A549 (cell line): ENCODE results near the gene ZNF385D. TPM values are rescaled to one million over a fixed set of nuclear protein-coding genes. Genes with fewer than 3 reads are reported as not detected.

Source experiments
- ATAC-seq, 2 experiments: fragments of 200-7000 bp in 1 of 2; fragments of >200 bp in 1 of 2; cut with Nextera tagmentation in 1 of 2; cut with Tn5 transposase in 1 of 2; 3 replicates each; pipeline versions ENCODE4 v1.8.0 to v1.9.1; 2018 to 2020; ENCODE audit warnings: mild to moderate bottlenecking in 1 of 2, moderate library complexity in 1 of 2
- CTCF ChIA-PET: fragments of 300-600 bp; sonication (Branson Sonifier 250); formaldehyde crosslinking; extraction: SDS; loops from one replicate; lab custom pipeline; 2021; ENCODE audit warnings: antibody characterized with exemption, inconsistent platforms; lab: Yijun Ruan, JAX
- POLR2A ChIA-PET: fragments of 350-600 bp; formaldehyde crosslinking; extraction: SDS; loops from one replicate; lab custom pipeline; 2021; ENCODE audit warnings: antibody characterized with exemption, inconsistent platforms; lab: Yijun Ruan, JAX
- DNase-seq, 2 experiments: peaks; one replicate each; pipeline versions ENCODE4 v3.0.0 to v3.0.0-alpha.2; 2011 to 2016; ENCODE audit warnings: low read depth in 1 of 2, low spot score in 1 of 2
- FAIRE-seq: peaks from 2 replicates; lab custom pipeline; 2011; peaks lifted over from hg19 to GRCh38; lab: Jason Lieb, UNC
- H3K27ac ChIP-seq, 2 experiments: fragments of >200 bp; sonication (Bioruptor Twin); formaldehyde crosslinking; 3 replicates each; pipeline ENCODE4 v1.5.1; 2016 to 2017
- H3K4me1 ChIP-seq: fragments of >200 bp; sonication (Bioruptor Twin); formaldehyde crosslinking; 3 replicates; pipeline ENCODE4 v1.6.1; 2016
- H3K4me2 ChIP-seq: fragments of >200 bp; sonication (Bioruptor Twin); formaldehyde crosslinking; 3 replicates; pipeline ENCODE4 v1.6.1; 2016
- H3K4me3 ChIP-seq: fragments of >200 bp; sonication (Bioruptor Twin); formaldehyde crosslinking; 3 replicates; pipeline ENCODE4 v1.5.1; 2016
- H3K9me3 ChIP-seq: fragments of >200 bp; sonication (Bioruptor Twin); formaldehyde crosslinking; 3 replicates; pipeline ENCODE4 v1.6.1; 2016
- BHLHE40 ChIP-seq: IDR thresholded peaks from 2 replicates; pipeline ENCODE4 v1.6.1; 2012; ENCODE audit warnings: low read depth, low read length, inconsistent platforms
- CBX8 ChIP-seq: fragments of 200-600 bp; sonication (generic); IDR thresholded peaks from 2 replicates; pipeline ENCODE4 v1.6.1; 2016
- CHD2 ChIP-seq: fragments of 150-350 bp; IDR thresholded peaks from 2 replicates; pipeline ENCODE4 v1.6.1; 2014; ENCODE audit warnings: low read length; ENCODE audit not compliant: partially characterized antibody
- EHF ChIP-seq: fragments of 250-450 bp; sonication (Bioruptor Pico); IDR thresholded peaks from 2 replicates; pipeline ENCODE4 v1.5.0; 2020; ENCODE audit warnings: mild to moderate bottlenecking
- ESRRA ChIP-seq: fragments of 150-350 bp; IDR thresholded peaks from 2 replicates; pipeline ENCODE4 v1.6.1; 2014; ENCODE audit warnings: mild to moderate bottlenecking, low read length, borderline replicate concordance
- FOXS1 ChIP-seq: fragments of 250-450 bp; sonication (Bioruptor Pico); IDR thresholded peaks from 2 replicates; pipeline ENCODE4 v1.5.0; 2020; ENCODE audit warnings: mild to moderate bottlenecking, moderate library complexity
- HDAC2 ChIP-seq: fragments of 200-600 bp; sonication (generic); IDR thresholded peaks from 2 replicates; pipeline ENCODE4 v1.6.1; 2016
- HEYL ChIP-seq: fragments of 250-450 bp; sonication (Bioruptor Pico); IDR thresholded peaks from 2 replicates; pipeline ENCODE4 v1.8.0; 2021; ENCODE audit warnings: mild to moderate bottlenecking, moderate library complexity
- HOXB13 ChIP-seq: fragments of 250-450 bp; sonication (Bioruptor Pico); IDR thresholded peaks from 2 replicates; pipeline ENCODE4 v1.5.0; 2020; ENCODE audit warnings: low read depth, mild to moderate bottlenecking, moderate library complexity
- JUN ChIP-seq, 2 experiments: fragments of >200 bp; sonication (Bioruptor Twin); formaldehyde crosslinking; IDR thresholded peaks; 2 replicates in 1 of 2; 3 replicates in 1 of 2; pipeline ENCODE4 v1.6.1; 2016 to 2017
- JUNB ChIP-seq: fragments of >200 bp; sonication (Bioruptor Twin); formaldehyde crosslinking; IDR thresholded peaks from 2 replicates; pipeline ENCODE4 v1.6.1; 2016
- MAZ ChIP-seq: fragments of 150-350 bp; IDR thresholded peaks from 2 replicates; pipeline ENCODE4 v1.6.1; 2014; ENCODE audit warnings: antibody characterized with exemption, low read depth, low read length, borderline replicate concordance
- NFE2L2 ChIP-seq: fragments of 150-350 bp; conservative IDR thresholded peaks from 2 replicates; pipeline ENCODE4 v1.6.1; 2014; ENCODE audit warnings: low read length
- NPAS2 ChIP-seq: fragments of 250-450 bp; sonication (Bioruptor Pico); IDR thresholded peaks from 2 replicates; pipeline ENCODE4 v1.8.0; 2022; ENCODE audit warnings: mild to moderate bottlenecking, moderate library complexity, borderline replicate concordance
- NR3C1 ChIP-seq: fragments of >200 bp; sonication (Bioruptor Twin); formaldehyde crosslinking; IDR thresholded peaks from 3 replicates; pipeline ENCODE4 v1.6.1; 2017
- POLR2AphosphoS2 ChIP-seq: conservative IDR thresholded peaks from 2 replicates; pipeline ENCODE4 v1.6.1; 2012; ENCODE audit warnings: low read length, improper control_type of control experiment, inconsistent platforms
- RCOR1 ChIP-seq: fragments of 150-350 bp; IDR thresholded peaks from 2 replicates; pipeline ENCODE4 v1.6.1; 2014; ENCODE audit warnings: antibody characterized with exemption, low read length, low read depth
- RNF2 ChIP-seq: fragments of 200-600 bp; sonication (generic); IDR thresholded peaks from 2 replicates; pipeline ENCODE4 v1.6.1; 2016; ENCODE audit warnings: low read depth, mild to moderate bottlenecking, antibody characterized with exemption, moderate library complexity, borderline replicate concordance
- SREBF2 ChIP-seq: fragments of 450-650 bp; IDR thresholded peaks from 2 replicates; pipeline ENCODE4 v1.6.1; 2014; ENCODE audit warnings: mild to moderate bottlenecking, moderate library complexity
- TP53 ChIP-seq: fragments of 250-450 bp; sonication (Bioruptor Pico); IDR thresholded peaks from 2 replicates; pipeline ENCODE4 v1.5.0; 2021; ENCODE audit warnings: mild to moderate bottlenecking, moderate library complexity
- ZFP36 ChIP-seq: fragments of 450-650 bp; IDR thresholded peaks from 2 replicates; pipeline ENCODE4 v1.6.1; 2014; ENCODE audit warnings: borderline replicate concordance; ENCODE audit not compliant: partially characterized antibody
- ZNF302 ChIP-seq: fragments of 250-450 bp; sonication (Bioruptor Pico); IDR thresholded peaks from 2 replicates; pipeline ENCODE4 v1.9.0; 2021; ENCODE audit warnings: inconsistent platforms, mild to moderate bottlenecking, moderate library complexity
- ZSCAN20 ChIP-seq: fragments of 250-450 bp; sonication (Bioruptor Pico); IDR thresholded peaks from 2 replicates; pipeline ENCODE4 v1.8.0; 2022; ENCODE audit warnings: mild to moderate bottlenecking, moderate library complexity
- WGBS: methylation state at CpG from one replicate; pipeline ENCODE4 v1.1.6; 2017; ENCODE audit errors: missing lambda C conversion rate; 5-methylcytosine and 5-hydroxymethylcytosine counted together
- polyA plus RNA-seq, 4 experiments: library from polyadenylated mRNA; depleted of rRNA in 3 of 4; stranded (reverse); fragments of >200 nt; fragmentation: RNase III in 1 of 4; extraction: RNeasy Plus Mini Kit Qiagen cat#74134 plus additional on column Dnase treatment in 1 of 4; gene quantifications; 2 replicates in 3 of 4; 3 replicates in 1 of 4; pipeline ENCODE4 v1.2.3, GENCODE V29; 2011 to 2017
- TF ChIP-seq, protein P1 (sequence below): IDR thresholded peaks from 2 replicates; pipeline ENCODE4 v1.6.1; 2012; ENCODE audit warnings: low read depth, borderline replicate concordance
- TF ChIP-seq, protein P2 (sequence below): fragments of 250-450 bp; sonication (Bioruptor Pico); IDR thresholded peaks from 2 replicates; pipeline ENCODE4 v1.5.0; 2021; ENCODE audit warnings: mild to moderate bottlenecking, moderate library complexity, borderline replicate concordance
- TF ChIP-seq, protein P3 (sequence below): fragments of 150-350 bp; IDR thresholded peaks from 2 replicates; pipeline ENCODE4 v1.6.1; 2014; ENCODE audit warnings: low read depth, mild to moderate bottlenecking, low read length
- TF ChIP-seq, protein P4 (sequence below): fragments of >200 bp; sonication (Bioruptor Twin); formaldehyde crosslinking; IDR thresholded peaks from 2 replicates; pipeline ENCODE4 v1.6.1; 2016
- TF ChIP-seq, protein P5 (sequence below): fragments of 250-450 bp; sonication (Bioruptor Pico); IDR thresholded peaks from 2 replicates; pipeline ENCODE4 v1.5.0; 2020; ENCODE audit warnings: low read depth, mild to moderate bottlenecking, moderate library complexity
- TF ChIP-seq, protein P6 (sequence below): fragments of >200 bp; sonication (Bioruptor Twin); formaldehyde crosslinking; IDR thresholded peaks from 3 replicates; pipeline ENCODE4 v1.6.1; 2016
- TF ChIP-seq, protein P7 (sequence below): fragments of >200 bp; sonication (Bioruptor Twin); formaldehyde crosslinking; IDR thresholded peaks from 3 replicates; pipeline ENCODE4 v1.5.1; 2016
- TF ChIP-seq, protein P8 (sequence below): IDR thresholded peaks from 2 replicates; pipeline ENCODE4 v1.6.1; 2012

ZNF385D gene
- polyA plus RNA-seq, 2 of the 4 experiments (the other 2 are of a cell fraction), result not detected

DNA sequence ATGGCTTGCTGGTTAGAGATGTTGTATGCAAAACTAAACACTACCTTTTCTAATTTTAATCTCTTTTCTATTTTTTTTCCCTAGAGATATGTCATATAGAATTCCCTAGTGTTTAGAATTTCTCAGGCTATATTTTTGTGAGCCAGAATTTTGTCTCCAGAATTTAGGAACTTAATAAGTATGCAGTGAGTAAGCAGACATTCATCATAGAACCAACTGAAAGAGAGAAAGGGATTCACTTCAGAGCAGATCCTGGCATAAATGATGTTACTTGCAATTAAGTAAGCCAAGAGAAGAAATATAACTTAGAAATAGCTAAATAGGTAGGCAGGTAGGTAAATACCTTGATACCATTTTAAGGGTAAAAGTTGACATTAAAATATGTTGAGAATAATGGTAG lies 288.9 kb downstream of the ZNF385D start:
- Histone ChIP-seq H3K9me3 (no peaks in the 10 kb centered on the region), H3K4me1 (no peaks in the 10 kb centered on the region), H3K4me2 (no peak overlapping the region), H3K27ac (no peak overlapping the region), H3K4me3 (no peak overlapping the region)
- FAIRE-seq, result no peak
- ChIA-PET POLR2A (no interaction called here), CTCF (interaction anchor here (0.6 kb wide), 1 partner anchor 1913 kb away, joined by 4 read pairs; no protein-coding TSS in a partner anchor)
- TF ChIP-seq NFE2L2, result no peak
- TF ChIP-seq BHLHE40, result no peak
- TF ChIP-seq MAZ, result no peak
- no peak for TF ChIP-seq FOXS1 (CRISPR knock-in tag)
- TF ChIP-seq NPAS2 (CRISPR knock-in tag), result no peak
- no peak for TF ChIP-seq RNF2
- TF ChIP-seq, protein P1, sequence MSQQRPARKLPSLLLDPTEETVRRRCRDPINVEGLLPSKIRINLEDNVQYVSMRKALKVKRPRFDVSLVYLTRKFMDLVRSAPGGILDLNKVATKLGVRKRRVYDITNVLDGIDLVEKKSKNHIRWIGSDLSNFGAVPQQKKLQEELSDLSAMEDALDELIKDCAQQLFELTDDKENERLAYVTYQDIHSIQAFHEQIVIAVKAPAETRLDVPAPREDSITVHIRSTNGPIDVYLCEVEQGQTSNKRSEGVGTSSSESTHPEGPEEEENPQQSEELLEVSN, result no peak
- TF ChIP-seq JUN (IDR thresholded peaks at IDR 0.05), result no peak
- ATAC-seq, result no peak
- no peak for DNase-seq

DNA sequence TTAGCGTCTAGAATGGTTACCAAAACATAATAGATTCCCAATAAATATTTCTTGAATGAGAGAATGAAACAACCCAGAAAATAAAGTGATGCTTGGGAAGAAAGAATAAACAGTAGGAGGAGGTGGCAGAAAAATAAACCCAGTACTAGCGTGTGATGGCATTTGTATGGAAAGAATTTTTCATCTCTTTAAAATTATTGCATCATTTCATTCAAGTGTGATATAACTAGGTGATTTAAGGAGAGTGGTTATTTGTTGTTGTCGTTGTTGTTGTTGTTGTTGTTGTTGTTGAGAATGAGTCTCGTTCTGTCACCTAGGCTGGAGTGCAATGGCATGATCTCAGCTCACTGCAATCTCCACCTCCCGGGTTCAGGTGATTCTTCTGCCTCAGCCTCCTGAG lies 293.9 kb downstream of the ZNF385D start:
- FAIRE-seq, result no peak

DNA sequence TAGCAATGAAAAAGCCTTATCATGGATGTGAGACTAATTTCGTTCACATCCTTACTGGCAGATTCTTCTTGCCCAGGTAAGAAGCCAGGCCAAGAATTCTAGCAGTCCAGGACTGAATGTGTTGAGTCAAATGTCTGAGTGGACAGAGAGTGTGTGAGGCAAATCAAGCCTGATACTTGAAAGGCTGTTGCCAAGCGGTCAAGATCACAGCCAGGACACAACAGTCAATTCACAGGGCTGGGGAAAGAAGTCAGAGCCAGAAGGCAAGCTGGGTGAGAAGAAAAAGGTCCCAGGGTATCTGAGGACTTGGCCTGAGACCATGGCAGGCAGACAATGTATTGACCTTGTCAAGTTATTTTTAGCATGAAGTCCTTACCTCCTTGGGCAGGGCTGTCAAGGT lies 301.3 kb downstream of the ZNF385D start:
- Histone ChIP-seq H3K4me1 (no peaks in the 10 kb centered on the region), H3K4me2 (no peak overlapping the region), H3K9me3 (no peaks in the 10 kb centered on the region), H3K27ac (no peak overlapping the region), H3K4me3 (no peak overlapping the region)
- POLR2A ChIA-PET, result no interaction called here
- DNase-seq, result no peak
- no peak for FAIRE-seq
- CTCF ChIA-PET, result no interaction called here
- no peak for ATAC-seq
- WGBS, result 2% methylated on average over 2 of the region's 2 CpGs
- TF ChIP-seq CBX8 (no peak), BHLHE40 (no peak), ZFP36 (no peak), ZNF302 (no peak), HEYL (CRISPR knock-in tag) (no peak), NR3C1 (no peak), HOXB13 (no peak)
- TF ChIP-seq, protein P2, sequence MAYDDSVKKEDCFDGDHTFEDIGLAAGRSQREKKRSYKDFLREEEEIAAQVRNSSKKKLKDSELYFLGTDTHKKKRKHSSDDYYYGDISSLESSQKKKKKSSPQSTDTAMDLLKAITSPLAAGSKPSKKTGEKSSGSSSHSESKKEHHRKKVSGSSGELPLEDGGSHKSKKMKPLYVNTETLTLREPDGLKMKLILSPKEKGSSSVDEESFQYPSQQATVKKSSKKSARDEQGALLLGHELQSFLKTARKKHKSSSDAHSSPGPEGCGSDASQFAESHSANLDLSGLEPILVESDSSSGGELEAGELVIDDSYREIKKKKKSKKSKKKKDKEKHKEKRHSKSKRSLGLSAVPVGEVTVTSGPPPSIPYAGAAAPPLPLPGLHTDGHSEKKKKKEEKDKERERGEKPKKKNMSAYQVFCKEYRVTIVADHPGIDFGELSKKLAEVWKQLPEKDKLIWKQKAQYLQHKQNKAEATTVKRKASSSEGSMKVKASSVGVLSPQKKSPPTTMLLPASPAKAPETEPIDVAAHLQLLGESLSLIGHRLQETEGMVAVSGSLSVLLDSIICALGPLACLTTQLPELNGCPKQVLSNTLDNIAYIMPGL, result no peak
- TF ChIP-seq, protein P3, sequence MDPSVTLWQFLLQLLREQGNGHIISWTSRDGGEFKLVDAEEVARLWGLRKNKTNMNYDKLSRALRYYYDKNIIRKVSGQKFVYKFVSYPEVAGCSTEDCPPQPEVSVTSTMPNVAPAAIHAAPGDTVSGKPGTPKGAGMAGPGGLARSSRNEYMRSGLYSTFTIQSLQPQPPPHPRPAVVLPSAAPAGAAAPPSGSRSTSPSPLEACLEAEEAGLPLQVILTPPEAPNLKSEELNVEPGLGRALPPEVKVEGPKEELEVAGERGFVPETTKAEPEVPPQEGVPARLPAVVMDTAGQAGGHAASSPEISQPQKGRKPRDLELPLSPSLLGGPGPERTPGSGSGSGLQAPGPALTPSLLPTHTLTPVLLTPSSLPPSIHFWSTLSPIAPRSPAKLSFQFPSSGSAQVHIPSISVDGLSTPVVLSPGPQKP, result no peak
- TF ChIP-seq, protein P4, sequence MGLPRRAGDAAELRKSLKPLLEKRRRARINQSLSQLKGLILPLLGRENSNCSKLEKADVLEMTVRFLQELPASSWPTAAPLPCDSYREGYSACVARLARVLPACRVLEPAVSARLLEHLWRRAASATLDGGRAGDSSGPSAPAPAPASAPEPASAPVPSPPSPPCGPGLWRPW, result no peak

More for the DNA sequence above, 293.9 kb downstream of the ZNF385D start:
- no peaks in the 10 kb centered on the region for H3K9me3 ChIP-seq
- CTCF ChIA-PET, result no interaction called here
- no peak overlapping the region for H3K4me2 ChIP-seq
- POLR2A ChIA-PET, result no interaction called here
- DNase-seq, result no peak
- WGBS, result 9% methylated on average over 5 of the region's 5 CpGs
- TF ChIP-seq JUNB, result no peak
- no peak for TF ChIP-seq CHD2
- TF ChIP-seq HDAC2, result no peak
- TF ChIP-seq ESRRA, result no peak
- no peak for TF ChIP-seq RCOR1
- TF ChIP-seq TP53 (CRISPR knock-in tag), result no peak
- TF ChIP-seq, protein P5, sequence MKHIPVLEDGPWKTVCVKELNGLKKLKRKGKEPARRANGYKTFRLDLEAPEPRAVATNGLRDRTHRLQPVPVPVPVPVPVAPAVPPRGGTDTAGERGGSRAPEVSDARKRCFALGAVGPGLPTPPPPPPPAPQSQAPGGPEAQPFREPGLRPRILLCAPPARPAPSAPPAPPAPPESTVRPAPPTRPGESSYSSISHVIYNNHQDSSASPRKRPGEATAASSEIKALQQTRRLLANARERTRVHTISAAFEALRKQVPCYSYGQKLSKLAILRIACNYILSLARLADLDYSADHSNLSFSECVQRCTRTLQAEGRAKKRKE (CRISPR knock-in tag), result no peak
- TF ChIP-seq EHF (CRISPR knock-in tag), result no peak
- TF ChIP-seq, protein P6, sequence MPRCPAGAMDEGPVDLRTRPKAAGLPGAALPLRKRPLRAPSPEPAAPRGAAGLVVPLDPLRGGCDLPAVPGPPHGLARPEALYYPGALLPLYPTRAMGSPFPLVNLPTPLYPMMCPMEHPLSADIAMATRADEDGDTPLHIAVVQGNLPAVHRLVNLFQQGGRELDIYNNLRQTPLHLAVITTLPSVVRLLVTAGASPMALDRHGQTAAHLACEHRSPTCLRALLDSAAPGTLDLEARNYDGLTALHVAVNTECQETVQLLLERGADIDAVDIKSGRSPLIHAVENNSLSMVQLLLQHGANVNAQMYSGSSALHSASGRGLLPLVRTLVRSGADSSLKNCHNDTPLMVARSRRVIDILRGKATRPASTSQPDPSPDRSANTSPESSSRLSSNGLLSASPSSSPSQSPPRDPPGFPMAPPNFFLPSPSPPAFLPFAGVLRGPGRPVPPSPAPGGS, result no peak
- no peak for TF ChIP-seq ZSCAN20 (CRISPR knock-in tag)
- no peak for TF ChIP-seq POLR2AphosphoS2
- no peak for TF ChIP-seq HOXB13
- TF ChIP-seq, protein P7, sequence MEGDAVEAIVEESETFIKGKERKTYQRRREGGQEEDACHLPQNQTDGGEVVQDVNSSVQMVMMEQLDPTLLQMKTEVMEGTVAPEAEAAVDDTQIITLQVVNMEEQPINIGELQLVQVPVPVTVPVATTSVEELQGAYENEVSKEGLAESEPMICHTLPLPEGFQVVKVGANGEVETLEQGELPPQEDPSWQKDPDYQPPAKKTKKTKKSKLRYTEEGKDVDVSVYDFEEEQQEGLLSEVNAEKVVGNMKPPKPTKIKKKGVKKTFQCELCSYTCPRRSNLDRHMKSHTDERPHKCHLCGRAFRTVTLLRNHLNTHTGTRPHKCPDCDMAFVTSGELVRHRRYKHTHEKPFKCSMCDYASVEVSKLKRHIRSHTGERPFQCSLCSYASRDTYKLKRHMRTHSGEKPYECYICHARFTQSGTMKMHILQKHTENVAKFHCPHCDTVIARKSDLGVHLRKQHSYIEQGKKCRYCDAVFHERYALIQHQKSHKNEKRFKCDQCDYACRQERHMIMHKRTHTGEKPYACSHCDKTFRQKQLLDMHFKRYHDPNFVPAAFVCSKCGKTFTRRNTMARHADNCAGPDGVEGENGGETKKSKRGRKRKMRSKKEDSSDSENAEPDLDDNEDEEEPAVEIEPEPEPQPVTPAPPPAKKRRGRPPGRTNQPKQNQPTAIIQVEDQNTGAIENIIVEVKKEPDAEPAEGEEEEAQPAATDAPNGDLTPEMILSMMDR, result no peak
- TF ChIP-seq, protein P8, sequence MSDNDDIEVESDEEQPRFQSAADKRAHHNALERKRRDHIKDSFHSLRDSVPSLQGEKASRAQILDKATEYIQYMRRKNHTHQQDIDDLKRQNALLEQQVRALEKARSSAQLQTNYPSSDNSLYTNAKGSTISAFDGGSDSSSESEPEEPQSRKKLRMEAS, result no peak
- no peak for TF ChIP-seq SREBF2
- H3K27ac ChIP-seq, result no peak overlapping the region
- H3K4me1 ChIP-seq, result no peaks in the 10 kb centered on the region
- H3K4me3 ChIP-seq, result no peak overlapping the region
- ATAC-seq, result no peak
